Measurements from ENCODE around the gene COQ10A. TPM values are rescaled to one million over a fixed set of nuclear protein-coding genes. Genes with fewer than 3 reads are reported as not detected.

The COQ10A gene
- total and polyA plus RNA-seq, 9 of the 15 experiments (the other 6 are each of a cell fraction or from before 2014, with no cell fraction given) = 3.1 to 26.4 (median 12.7) TPM

DNA sequence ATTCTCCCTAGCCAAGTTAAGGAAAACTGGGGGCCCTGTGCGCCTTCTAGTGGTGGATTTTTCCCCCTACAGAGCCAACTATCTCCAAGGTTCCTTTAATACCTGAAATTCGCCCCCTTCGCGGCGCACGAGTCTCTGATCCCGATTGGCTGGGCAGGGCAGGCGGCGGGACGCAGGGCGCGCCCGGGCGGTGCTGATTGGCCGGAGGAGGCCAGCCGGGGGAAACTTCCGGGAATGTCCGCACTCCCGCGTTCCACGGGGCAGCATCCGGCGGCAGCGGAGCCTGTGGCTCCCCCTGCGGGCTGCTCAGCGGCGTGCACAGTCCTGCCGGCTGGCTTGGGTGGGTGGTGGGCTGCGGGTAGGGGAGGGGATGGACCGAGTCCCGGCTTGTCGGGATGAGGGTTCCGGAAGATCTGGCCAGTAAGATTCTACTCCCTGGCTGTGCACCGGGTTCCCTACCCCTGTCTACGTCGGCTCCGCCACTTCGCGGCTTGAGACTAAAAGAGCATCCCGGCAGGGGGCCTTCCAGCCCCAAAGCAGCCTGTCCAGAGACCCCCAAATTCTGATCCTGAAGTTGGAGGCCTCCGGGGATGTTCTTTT, 42.5 kb upstream of the COQ10A start, which contains the start of gene NABP2:
Gene NABP2, plus strand, starts transcription at position 241 of the 600 bp plus-strand sequence. CDS start 515 bp downstream, outside the sequence.
- intact Hi-C loops (cut with micrococcal nuclease) = loop anchor here (1.0 to 10.0 kb wide), 6 partner anchors 18 to 179 kb away; partner anchors contain the start of genes ANKRD52, COQ10A and RPS26
- peak; percentile 98 to 100 (median 99) for DNase-seq (ENCODE audit: extremely low read depth in 1 of 4, low spot score in 3 of 4)
- peak within 1 kb of the TSS; percentile 93 for H3K27ac ChIP-seq (ENCODE audit: extremely low read depth, low read depth, low read length)
- H3K9ac ChIP-seq (ENCODE audit: insufficient read depth in 1 of 2, low read depth in 2 of 2, low read length in 2 of 2) = peak within 1 kb of the TSS; percentile 81 to 92
- H3K4me3 ChIP-seq = peak within 1 kb of the TSS; percentile 95
- CTCF ChIA-PET (ENCODE audit: low intra/inter-chr PET ratio) = interaction anchor here (0.6 to 2.8 kb wide), 9 partner anchors 18 to 105 kb away, joined by 3 to 31 read pairs (median 4); partner anchors contain the start of genes ANKRD52, CS, SMARCC2 and ZC3H10
- no peaks in the 10 kb centered on the region for H4K20me1 ChIP-seq (replicated peaks; ENCODE audit: control insufficient read depth, insufficient read depth, low read length)
- peak; percentile 91 for FAIRE-seq
- H3K4me1 ChIP-seq (replicated peaks in 1 of 2; ENCODE audit: control insufficient read depth in 2 of 2, insufficient read depth in 2 of 2, low read length in 2 of 2) = peaks cover 26 to 31% of the 10 kb centered on the region in 2 experiments; a peak in 4 of 5 replicates
- peaks cover 9% of the 10 kb centered on the region; the same call in 2 of the 3 replicates for H3K36me3 ChIP-seq (ENCODE audit: control insufficient read depth, insufficient read depth, low read length)
- H3K27me3 ChIP-seq (ENCODE audit: control insufficient read depth in 2 of 2, insufficient read depth in 2 of 2, low read length in 2 of 2) = no peaks in the 10 kb centered on the region
- peaks cover 45% of the 10 kb centered on the region for H3K79me2 ChIP-seq (ENCODE audit: control insufficient read depth, insufficient read depth, low read length)
- peak within 1 kb of the TSS; percentile 97 for H3K4me2 ChIP-seq (ENCODE audit: insufficient read depth, low read length)
- in situ Hi-C loops (cut with MboI) = no loop called here
- WGBS (ENCODE audit: insufficient coverage, low coverage, missing lambda C conversion rate) = under 1% methylated on average over 41 of the region's 41 CpGs
- no peaks in the 10 kb centered on the region for H3K9me1 ChIP-seq (ENCODE audit: control insufficient read depth, insufficient read depth, low read length)
- H2AFZ ChIP-seq (ENCODE audit: low read depth, low read length) = peak within 1 kb of the TSS; percentile 96
- BruUV-seq (replicated peaks) = no TSS peak
- H3K9me3 ChIP-seq (replicated peaks; ENCODE audit: control insufficient read depth, insufficient read depth, low read depth, low read length) = no peaks in the 10 kb centered on the region
- POLR2A ChIA-PET = no interaction called here
- ATAC-seq = peak; percentile 91
- no peak for TF ChIP-seq NCOA4 (IDR thresholded peaks at IDR 0.05; ENCODE audit: partially characterized antibody)
- TF ChIP-seq EHMT2 (IDR thresholded peaks at IDR 0.05) = peak; percentile 44
- TF ChIP-seq CHCHD3 (CRISPR knock-in tag; IDR thresholded peaks at IDR 0.05) = no peak
- TF ChIP-seq GATAD2B (IDR thresholded peaks at IDR 0.05; ENCODE audit: borderline replicate concordance) = no peak; the same call in 1 of the 2 replicates
- TF ChIP-seq HNRNPK (IDR thresholded peaks at IDR 0.05; ENCODE audit: low read depth, low read length, poor library complexity, severe bottlenecking) = peak; percentile 54
- TF ChIP-seq STAT5A (IDR thresholded peaks at IDR 0.05; ENCODE audit: borderline replicate concordance, low read length) = no peak; the same call in 1 of the 2 replicates
- TF ChIP-seq ZSCAN32 (CRISPR knock-in tag; IDR thresholded peaks at IDR 0.05) = no peak
- TF ChIP-seq JUND (IDR thresholded peaks at IDR 0.05; ENCODE audit: borderline replicate concordance, low read depth, low read length) = peak; percentile 44
- TF ChIP-seq JUND (tag; IDR thresholded peaks at IDR 0.05; ENCODE audit: borderline replicate concordance, low read depth, low read length) = peak; percentile 37; the same call in 1 of the 3 replicates
- no peak for TF ChIP-seq ILK (tag; IDR thresholded peaks at IDR 0.05; ENCODE audit: borderline replicate concordance, low read depth)
- TF ChIP-seq, protein P1, sequence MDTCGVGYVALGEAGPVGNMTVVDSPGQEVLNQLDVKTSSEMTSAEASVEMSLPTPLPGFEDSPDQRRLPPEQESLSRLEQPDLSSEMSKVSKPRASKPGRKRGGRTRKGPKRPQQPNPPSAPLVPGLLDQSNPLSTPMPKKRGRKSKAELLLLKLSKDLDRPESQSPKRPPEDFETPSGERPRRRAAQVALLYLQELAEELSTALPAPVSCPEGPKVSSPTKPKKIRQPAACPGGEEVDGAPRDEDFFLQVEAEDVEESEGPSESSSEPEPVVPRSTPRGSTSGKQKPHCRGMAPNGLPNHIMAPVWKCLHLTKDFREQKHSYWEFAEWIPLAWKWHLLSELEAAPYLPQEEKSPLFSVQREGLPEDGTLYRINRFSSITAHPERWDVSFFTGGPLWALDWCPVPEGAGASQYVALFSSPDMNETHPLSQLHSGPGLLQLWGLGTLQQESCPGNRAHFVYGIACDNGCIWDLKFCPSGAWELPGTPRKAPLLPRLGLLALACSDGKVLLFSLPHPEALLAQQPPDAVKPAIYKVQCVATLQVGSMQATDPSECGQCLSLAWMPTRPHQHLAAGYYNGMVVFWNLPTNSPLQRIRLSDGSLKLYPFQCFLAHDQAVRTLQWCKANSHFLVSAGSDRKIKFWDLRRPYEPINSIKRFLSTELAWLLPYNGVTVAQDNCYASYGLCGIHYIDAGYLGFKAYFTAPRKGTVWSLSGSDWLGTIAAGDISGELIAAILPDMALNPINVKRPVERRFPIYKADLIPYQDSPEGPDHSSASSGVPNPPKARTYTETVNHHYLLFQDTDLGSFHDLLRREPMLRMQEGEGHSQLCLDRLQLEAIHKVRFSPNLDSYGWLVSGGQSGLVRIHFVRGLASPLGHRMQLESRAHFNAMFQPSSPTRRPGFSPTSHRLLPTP (IDR thresholded peaks at IDR 0.05; ENCODE audit: borderline replicate concordance, extremely low read depth, insufficient read length) = no peak
- TF ChIP-seq MAFK (IDR thresholded peaks at IDR 0.05; ENCODE audit: low read length) = 0 out of 2 replicates have a peak, but pooled peaks have one; percentile 1
- TF ChIP-seq, protein P2, sequence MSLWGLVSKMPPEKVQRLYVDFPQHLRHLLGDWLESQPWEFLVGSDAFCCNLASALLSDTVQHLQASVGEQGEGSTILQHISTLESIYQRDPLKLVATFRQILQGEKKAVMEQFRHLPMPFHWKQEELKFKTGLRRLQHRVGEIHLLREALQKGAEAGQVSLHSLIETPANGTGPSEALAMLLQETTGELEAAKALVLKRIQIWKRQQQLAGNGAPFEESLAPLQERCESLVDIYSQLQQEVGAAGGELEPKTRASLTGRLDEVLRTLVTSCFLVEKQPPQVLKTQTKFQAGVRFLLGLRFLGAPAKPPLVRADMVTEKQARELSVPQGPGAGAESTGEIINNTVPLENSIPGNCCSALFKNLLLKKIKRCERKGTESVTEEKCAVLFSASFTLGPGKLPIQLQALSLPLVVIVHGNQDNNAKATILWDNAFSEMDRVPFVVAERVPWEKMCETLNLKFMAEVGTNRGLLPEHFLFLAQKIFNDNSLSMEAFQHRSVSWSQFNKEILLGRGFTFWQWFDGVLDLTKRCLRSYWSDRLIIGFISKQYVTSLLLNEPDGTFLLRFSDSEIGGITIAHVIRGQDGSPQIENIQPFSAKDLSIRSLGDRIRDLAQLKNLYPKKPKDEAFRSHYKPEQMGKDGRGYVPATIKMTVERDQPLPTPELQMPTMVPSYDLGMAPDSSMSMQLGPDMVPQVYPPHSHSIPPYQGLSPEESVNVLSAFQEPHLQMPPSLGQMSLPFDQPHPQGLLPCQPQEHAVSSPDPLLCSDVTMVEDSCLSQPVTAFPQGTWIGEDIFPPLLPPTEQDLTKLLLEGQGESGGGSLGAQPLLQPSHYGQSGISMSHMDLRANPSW (CRISPR knock-in tag; IDR thresholded peaks at IDR 0.05) = 0 out of 2 replicates have a peak, but pooled peaks have one; percentile 48
- TF ChIP-seq, protein P3, sequence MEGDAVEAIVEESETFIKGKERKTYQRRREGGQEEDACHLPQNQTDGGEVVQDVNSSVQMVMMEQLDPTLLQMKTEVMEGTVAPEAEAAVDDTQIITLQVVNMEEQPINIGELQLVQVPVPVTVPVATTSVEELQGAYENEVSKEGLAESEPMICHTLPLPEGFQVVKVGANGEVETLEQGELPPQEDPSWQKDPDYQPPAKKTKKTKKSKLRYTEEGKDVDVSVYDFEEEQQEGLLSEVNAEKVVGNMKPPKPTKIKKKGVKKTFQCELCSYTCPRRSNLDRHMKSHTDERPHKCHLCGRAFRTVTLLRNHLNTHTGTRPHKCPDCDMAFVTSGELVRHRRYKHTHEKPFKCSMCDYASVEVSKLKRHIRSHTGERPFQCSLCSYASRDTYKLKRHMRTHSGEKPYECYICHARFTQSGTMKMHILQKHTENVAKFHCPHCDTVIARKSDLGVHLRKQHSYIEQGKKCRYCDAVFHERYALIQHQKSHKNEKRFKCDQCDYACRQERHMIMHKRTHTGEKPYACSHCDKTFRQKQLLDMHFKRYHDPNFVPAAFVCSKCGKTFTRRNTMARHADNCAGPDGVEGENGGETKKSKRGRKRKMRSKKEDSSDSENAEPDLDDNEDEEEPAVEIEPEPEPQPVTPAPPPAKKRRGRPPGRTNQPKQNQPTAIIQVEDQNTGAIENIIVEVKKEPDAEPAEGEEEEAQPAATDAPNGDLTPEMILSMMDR (IDR thresholded peaks at IDR 0.05 in 2 of 3, conservative IDR thresholded peaks at IDR 0.05 in 1 of 3; ENCODE audit: insufficient read depth in 2 of 3, low read depth in 1 of 3, low read length in 3 of 3) = peak; percentile 81 to 96 (median 81)

Data from K562 (cell line).